ENCODE data around the gene TTC28.
"Not testable (repeated sequence)": the region's sequence is repeated elsewhere in the genome, so short reads cannot be mapped to it uniquely, and the experiment has no call there.

TTC28 gene

DNA sequence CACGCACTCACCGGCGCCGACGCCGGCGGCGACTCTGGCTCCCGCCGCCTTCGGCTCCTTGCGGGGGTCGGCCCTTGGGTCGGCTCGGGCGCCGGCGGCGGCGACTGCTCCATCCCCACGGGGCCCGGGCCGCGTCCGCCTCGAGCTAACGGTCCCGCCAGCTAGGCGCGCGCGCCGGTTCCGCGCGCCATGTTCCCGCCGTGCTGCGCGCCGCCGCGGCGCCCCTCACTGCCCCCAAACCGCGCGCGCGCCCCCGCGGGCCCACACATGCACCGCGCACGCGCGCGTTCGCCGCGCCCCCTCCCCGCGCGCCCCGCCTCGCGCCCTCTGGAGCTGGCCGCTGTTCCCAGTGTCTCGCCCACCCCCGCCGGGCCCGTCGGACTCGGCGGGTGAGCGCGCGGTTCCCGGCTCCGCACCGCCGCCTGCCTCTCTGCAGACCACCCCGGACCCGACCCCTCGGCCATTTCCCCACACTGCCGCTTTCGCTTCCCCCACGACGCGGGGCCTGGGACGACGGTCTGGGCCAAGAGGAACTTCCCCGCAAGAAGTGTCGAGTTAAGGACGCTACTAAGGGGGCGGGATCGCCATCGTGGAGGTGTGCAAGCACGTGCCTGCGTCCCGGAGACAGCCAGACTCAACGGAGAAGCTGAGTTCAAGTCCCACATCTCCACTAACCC is at the start of gene TTC28:
TSS of gene TTC28 (minus strand) at position 230 of the 677 bp plus-strand sequence. CDS start at position 113, 117 bp downstream.
- peak; percentile 58 for DNase-seq

DNA sequence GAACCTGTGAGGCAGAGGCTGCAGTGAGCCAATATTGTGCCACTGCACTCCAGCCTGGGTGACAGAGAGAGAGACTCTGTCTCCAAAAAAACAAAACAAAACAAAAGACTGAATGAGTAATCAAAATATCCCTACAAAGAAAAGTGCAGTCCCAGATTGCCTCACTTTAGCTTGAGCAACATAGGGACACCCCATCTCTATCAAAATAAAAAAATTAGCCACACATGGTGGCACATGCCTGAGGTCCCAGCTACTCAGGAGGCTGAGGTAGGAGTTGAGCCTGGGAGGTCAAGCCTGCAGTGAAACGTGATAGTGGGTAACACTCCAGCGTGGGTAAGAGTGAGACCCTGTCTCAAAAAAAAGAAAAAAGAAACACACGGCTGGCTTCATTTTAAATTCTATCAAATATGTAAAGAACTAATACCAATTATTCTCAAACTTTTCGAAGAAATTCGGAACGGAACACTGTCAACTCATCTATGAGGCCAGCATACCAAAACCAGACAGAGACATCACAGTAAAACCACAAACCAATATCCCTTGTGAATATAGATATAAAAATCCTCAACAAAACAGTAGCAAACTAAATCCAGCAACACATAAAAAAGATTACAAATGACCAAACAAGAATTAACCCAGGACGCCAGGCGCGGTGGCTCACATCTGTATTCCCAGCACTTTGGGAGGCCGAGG is 49.1 kb upstream of the TTC28 start:
- no peak for DNase-seq

DNA sequence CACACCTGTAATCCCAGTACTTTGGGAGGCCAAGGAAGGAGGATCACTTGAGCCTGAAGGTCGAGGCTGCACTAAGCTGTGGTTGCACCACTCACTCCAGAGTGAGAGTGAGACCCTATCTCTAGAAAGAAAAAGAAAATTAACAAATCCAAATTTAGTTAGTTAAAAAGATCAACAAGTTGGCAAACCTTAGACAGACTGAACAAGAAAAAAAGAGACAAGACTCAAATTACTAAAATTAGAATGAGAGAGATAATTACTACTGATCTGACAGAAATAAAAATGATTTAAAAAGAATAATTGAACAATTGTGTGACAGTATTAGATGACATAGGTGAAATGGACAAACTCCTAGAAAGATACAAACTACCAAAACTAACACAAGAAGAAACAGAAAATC is 48.4 kb upstream of the TTC28 start:
- no peak for DNase-seq

DNA sequence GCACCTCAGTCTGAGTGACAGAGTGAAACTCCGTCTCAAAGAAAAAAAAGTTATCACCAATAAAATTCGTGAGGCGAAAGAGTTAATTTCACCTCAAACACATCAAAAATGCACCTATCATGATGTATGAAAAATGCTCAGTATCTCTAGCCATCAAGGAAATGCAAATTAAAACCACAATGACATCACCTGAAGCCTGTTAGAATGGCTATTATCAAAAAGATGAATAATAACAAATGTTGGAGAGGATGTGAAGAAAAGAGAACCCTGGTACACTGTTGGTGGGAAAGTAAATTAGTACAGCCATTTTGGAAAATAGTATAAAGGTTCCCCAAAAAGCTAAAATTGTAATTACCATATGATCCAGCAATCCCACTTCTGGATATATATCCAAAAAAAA is 38.4 kb upstream of the TTC28 start:
- DNase-seq = no peak

DNA sequence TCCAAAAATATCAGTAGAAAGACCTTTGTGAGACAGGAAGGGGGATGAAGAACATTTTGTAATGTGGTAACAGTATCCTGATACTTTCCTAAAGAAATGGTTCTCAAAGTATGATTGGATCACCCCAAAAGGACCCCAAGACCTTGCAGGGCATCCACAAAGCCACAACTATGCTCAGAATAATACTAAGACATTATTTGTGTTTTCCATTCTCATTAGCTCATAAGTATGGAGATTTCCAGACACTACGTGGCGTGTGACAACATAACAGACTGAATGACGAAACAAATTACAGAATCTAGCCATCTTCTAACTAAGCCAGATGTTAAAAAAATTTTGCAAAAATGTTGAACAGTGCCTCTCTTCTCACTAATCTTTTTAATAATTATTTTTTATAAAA is 37.0 kb upstream of the TTC28 start:
- peak; percentile 74 for DNase-seq

DNA sequence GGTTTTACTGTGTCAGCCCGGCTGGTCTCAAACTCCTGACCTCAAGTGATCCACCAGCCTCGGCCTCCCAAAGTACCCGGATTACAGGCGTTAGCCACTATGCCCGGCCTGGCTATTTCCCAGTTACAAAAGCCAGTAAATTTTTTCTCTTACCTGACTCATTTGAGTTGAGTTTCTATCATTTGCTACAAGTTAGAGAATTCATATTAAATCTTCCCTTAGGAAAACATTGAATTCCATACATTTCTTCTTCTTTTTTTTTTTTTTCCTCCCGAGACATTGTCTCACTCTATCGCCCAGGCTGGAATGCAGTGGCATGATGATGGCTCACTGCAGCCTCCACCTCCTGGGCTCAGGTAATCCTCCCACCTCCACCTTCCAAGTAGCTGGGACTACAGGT is 36.0 kb upstream of the TTC28 start:
- DNase-seq = no peak

DNA sequence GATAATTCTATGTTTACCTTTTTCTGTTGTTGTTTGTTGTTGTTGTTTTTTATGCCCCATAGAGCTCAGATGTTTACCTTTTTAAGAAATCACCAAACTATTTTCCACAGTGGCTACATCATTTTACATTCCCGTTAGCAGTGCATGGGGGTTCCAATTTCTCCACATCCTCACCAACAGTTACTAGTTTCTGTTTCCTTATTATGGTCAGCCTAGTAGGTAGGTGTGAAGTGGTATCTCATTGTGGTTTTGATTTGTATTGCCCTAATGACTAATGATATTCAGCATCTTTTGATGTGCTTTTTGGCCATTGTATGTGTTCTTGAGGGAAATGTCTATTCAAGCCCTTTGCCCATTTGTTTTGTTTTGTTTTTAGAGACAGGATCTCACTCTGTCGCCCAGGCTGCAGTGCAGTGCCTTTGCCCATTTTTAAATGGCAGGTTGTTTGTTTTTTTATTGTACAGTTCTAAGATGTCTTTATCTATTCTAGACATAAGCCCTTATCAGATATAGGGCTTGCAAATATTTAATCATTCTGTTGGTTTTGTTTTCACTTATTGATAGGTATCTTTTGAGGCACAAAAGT is 34.5 kb upstream of the TTC28 start:
- no peak for DNase-seq

DNA sequence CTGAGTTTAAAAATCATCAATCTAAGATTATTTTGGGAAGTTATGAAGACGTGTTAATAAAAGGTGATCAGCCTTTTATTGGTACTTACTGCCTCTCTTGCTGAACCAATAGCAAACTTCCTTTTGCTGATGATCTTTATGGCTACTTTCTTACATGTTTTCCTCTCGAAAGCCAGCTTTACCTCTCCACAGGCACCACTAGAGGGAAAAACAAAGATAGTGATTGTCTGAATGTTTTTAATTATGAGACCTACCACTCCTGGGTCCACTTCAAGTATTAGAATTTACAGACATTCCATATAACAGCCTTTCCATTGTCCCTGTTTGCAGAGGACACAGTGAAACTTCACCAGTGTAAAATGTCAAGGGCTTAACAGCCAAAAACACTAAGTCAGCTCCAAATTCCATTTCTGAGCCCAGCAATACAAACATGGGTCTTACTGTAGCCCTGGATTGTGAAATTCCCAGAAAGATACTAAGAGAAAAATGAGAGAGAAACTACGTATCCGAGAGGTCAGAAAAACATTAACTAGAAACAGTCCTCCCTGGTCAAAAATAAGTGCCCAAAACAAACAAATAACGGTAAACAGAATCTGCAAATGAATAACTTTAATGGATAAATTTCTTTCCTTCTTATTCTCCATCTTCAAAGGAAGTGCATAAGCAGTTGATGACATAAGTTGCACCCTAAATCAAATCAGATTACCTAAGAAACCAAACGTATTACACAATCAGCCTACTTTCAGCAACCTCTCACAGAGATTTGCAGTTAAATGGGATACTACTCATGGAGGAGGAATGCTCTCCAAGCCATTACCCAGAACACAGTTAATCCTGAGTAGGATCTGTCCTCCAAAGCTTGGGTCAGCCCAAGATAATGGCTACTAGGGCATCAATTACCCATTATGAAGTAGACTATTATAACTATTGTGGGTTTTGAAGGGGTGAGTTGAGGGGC is 32.5 kb upstream of the TTC28 start:
- DNase-seq = peak; percentile 98

DNA sequence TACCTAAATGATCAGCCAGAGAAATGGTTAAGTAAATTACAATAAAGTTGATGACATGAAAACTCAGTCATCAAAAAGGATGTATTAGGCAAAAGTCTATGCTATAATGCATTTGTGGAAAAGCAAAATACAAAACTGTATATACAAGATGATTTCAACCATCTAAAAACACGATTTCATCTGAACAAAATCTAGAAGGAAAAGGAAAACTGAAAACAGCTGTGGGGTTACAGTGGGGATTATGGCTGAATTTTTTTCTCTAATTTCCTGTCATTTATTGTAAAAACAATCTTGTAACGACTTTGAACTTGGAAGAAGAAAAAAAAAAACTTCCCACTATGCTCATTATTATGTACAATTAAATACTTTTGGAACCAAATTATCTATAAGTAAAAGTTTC is 31.7 kb upstream of the TTC28 start:
- DNase-seq = no peak

DNA sequence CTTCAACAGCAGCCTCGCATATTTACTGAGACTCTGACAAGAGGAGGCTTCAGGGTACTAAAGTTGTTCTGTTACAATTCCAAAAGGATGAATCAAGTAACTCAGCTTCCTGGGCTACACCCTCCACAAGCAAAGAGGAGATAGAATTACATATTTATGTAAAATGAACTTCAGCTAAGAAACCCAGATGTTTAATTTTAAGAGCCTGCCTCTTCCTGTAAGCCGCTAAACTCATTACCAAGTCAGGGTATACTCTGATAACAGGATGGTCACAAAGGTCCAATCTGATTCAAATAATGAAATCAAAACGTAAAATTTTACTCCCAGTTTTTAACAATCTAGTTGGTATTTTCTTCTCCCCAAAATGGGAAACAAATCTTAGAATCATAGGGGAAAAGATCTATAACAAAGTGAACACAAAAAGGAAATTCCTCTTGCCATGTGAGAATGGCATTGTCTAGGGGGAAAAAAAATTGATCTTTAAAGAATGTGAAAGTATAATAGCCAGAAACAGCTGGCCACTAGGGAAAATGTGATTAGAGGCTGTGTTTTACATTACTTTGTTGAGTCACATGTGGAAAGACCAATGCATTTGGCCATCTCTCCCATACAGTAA is 31.0 kb upstream of the TTC28 start:
- peak; percentile 97 for DNase-seq

DNA sequence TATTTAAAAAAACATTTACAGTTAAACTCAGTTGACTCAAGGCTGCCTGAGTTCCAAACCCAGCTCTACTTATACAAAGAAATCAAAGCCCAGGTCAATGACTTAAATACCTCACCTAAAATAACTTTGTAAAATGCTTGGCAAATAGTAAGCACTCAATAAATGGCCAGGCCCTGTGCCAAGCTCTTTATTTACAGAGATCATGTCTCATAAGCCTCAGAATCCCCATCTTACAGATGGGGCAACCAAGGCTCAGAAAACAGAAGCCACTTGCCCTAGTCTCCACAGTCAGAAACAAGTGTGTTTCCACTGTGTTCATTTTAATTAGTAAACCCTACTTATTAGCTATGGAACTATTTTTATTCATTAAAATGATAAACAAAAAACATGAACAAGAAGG is 30.5 kb upstream of the TTC28 start:
- DNase-seq = peak; percentile 14

DNA sequence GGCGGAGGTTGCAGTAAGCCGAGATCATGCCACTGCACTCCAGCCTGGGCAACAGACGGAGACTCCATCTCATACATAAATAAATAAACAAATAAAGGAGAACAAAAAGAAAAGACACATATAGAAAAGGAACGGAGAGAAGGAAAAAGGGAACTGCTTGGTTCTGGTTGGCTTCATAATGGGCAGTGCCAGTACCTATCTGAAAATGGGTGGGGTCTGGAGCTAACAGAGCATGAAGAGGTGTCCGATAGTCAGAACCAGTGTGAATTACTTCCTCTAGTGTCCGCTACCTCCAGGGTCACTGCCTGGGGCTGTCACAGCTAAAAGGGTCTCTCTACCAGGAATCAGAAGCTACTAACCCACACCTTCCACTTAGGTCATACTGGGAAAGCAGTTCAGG is 27.2 kb upstream of the TTC28 start:
- no peak for DNase-seq

DNA sequence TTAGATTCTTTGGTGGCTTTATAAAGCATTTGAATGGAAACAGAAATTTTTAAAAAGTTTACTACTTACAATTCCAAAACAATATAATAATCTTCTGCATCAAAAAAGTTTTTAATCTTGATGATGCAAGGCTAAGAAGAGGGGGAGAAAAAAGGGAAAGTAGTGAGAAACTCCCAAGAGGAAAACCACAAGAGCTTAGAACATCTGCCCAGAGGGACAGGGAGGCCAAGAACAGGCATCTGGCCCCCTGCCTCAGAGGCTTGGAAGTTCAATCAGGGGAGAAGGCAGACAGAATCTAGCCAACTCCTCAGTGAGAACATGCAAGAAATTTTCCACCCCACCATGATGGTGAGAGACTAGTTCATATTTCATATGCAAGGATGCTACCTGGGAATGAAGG is 23.8 kb upstream of the TTC28 start:
- DNase-seq = peak; percentile 13

DNA sequence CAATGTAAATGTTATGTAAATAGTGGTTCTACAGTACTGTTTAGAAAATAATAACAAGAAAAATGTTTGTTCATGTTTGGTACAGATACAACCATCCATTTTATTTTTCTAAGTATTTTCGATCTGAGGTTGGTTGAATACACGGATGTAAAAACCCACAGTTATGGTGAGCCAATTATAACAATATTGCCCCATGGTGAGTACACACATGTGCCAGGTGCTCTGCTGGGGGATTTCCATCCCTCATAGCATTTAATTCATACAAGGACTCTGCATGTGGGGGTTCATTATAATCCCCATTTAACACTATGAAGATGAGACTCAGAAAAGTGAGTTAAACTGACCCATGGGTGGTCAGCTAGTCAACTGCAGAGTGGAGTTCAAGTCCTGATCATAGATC is 23.3 kb upstream of the TTC28 start:
- DNase-seq = no peak

DNA sequence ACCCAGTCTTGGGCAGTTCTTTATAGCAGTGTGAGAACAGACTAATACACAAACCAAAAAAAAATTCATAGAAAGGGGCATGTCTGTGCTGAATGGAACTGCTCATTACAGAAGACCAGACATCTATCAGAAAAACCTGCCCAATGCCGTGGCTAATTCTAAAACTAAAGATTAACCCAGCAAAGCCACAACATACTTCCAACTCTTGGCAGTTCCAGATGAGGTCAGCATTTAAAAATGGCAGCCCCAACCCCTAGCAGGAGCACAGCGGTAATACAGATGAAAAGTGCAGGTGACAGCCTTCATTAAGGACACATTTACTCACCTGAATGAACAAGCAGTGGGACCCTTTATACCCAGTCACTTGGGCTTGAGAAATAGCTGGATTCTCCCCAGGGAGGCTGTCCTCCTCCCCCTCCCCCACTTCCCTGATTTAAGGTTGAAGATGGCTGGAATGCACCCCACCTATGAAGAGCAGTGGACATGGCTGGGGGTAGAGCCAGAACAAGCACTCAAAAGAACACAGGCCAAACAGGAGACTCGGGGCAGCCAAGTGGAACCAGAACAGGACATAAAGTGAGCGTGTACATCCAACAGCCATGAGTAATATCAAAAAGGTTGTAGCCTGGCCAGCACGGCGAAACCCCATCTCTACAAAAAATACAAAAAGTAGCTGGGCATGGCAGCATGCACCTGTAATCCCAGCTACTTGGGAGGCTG is 13.6 kb upstream of the TTC28 start:
- DNase-seq = not testable (repeated sequence)

DNA sequence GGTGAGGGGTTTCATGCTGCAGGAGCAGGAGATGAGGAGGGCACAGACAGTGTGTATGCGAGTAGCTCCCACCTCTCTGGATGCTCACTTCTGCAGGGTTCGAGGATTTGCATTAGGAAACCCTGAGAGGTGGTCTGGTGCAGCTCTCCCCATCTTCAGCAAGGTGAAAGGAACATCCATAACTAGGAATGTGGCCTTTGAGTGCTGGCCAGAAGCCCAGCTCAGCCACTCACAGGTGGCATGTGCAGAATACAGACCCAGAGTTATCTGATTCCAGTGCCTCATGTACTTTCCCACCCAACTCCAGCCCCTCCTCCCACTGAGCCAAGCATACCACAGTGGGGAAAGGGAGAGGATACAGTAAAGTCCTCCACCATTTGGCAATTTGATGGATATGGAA is 10.2 kb upstream of the TTC28 start:
- DNase-seq = not testable (repeated sequence)

DNA sequence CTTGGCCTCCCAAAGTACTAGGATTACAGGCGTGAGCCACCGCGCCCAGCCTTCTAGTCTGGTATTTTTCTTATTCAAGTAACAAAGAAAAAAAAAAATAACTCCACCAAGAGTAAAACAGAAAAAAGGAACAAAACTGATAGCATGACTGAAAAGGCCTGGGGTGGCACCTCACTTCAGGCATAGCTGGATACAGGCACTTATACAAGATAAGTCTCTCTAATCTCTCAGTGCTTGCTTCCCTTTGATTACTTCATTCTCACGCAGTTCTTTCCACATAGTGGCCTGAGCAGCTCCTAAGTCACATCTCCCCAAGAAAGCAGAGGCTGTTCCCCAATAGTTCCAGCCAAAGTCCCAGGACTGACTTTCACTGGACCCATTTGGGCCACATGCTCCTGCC is 3.3 kb upstream of the TTC28 start:
- DNase-seq = not testable (repeated sequence)

DNA sequence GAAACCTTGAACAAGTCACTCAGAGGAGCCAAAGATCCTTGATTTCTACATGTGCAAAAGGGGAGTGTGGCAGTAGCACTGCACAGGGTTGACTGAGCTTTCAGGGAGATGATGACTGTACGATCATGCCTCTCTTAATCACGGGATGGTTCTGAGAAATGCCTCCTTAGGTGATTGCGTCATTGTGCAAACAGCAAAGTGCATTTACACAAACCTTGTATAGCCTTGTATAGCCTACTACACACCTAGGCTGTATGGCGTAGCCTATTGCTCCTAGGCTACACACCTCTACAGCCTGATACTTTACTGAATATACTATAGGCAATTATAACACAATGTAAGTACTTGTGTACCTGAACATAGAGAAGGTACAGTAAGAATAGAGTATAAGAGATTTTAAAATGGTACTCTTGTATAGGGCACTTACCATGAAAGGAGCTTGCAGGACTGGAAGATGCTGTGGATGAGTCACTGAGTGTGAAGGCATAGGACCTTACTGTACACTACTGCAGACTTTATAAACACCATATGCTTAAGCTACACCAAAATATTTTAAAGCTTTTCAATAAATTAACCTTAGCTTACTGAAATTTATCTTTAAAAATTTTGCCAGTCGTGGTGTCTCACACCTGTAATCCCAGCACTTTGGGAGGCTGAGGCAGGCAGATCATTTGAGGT is 1.3 kb upstream of the TTC28 start:
- DNase-seq = peak; percentile 44

DNA sequence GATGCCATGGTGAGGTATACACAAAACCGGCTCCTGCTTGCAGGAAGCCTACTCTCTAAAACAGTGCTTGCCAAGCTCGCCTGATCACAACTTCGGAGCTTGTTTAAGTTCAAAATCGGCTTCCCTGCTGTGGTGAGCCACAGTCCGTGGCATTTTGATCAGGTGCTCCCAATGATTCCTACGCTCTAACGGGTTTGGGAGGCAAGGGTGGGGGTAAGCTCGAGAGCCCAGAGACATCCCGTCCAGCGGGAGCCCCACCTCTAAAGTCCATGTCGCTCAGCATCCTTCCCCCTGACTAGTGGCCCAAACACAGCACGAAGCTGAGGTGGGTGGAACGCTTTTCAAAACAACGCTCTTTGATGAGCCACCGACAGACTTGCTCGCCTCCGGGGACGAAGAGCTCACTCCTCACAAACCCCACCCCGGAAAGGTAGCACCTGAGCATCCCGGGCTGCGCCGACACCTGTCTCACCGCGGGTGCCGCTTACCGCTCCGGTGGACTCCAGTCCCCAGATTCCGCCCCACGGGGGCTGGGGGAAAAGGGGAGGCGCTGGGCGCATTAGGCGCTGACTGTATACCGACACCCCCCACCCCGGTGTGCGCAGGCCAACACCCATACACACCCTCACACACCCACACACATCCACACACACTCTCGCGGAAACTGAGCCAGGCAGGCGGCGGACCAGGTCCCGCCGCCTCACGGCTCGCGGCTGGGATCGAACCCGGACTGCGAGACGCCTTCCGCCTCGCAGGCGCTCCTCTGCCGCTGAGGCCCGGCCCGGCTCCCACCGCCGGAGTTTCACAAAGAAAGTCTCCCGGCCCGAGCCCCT is 646 bp downstream of the TTC28 start:
- peak; percentile 8 for DNase-seq

DNA sequence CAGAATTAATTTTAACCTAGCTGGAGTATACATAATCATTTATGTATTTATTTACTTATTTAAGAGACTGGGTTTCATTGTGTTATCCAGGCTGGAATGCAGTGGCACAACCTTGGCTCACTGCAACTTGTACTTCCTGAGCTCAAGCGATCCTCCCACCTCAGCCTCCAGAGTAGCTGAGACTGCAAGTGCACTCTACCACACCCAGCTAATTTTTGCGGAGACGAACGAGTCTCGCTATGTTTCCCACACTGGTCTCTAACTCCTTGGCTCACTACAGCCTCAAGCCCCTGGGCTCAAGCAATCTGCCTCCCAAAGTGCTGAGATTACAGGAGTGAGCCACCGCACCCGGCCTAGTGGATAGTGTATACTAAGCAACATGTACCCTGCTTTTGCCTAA is 1.5 kb downstream of the TTC28 start:
- not testable (repeated sequence) for DNase-seq
